HFFc6 (cell line): Measurements from ENCODE around the gene PTPRR. TPM values are rescaled to one million over a fixed set of nuclear protein-coding genes. Genes with fewer than 3 reads are reported as not detected.

Experiments used
- DNase-seq: peaks from one replicate; pipeline ENCODE4 v3.0.0-alpha.2; 2018
- H3K27ac Mint-ChIP-seq: 2 replicates; pipeline ENCODE4 v1.8.0; 2020; ENCODE audit warnings: mild to moderate bottlenecking, mixed read lengths
- H3K27me3 Mint-ChIP-seq: 2 replicates; pipeline ENCODE4 v1.8.0; 2021; ENCODE audit warnings: mild to moderate bottlenecking, moderate library complexity, mixed read lengths; ENCODE audit not compliant: insufficient read depth
- H3K36me3 Mint-ChIP-seq: 2 replicates; pipeline ENCODE4 v1.8.0; 2021; ENCODE audit warnings: low read depth, mixed read lengths
- H3K4me1 Mint-ChIP-seq: 2 replicates; pipeline ENCODE4 v1.8.0; 2020; ENCODE audit warnings: low read depth, mixed read lengths
- H3K4me3 Mint-ChIP-seq: 2 replicates; pipeline ENCODE4 v1.8.0; 2020; ENCODE audit warnings: mild to moderate bottlenecking, moderate library complexity, mixed read lengths
- H3K9me3 Mint-ChIP-seq: 2 replicates; pipeline ENCODE4 v1.8.0; 2020; ENCODE audit warnings: mild to moderate bottlenecking, mixed read lengths
- total RNA-seq, 6 experiments: library from RNA; stranded (reverse); fragmentation: NEBNext Ultra II Directional; extraction: Animal tissue kit (Norgen Biotek cat#: 25700); gene quantifications; 2 replicates in 1 of 6; 3 replicates in 5 of 6; pipeline ENCODE4 v1.2.3, GENCODE V29; 2021
- TF ChIP-seq, protein P1 (sequence below): fragments of 200-600 bp; sonication (generic); IDR thresholded peaks from 2 replicates; pipeline ENCODE4 v1.5.0; 2021; ENCODE audit warnings: antibody characterized with exemption, mild to moderate bottlenecking

The PTPRR gene
- total RNA-seq, 6 experiments from 2014 or later = 0.40 to 1.1 (median 0.48) TPM

DNA sequence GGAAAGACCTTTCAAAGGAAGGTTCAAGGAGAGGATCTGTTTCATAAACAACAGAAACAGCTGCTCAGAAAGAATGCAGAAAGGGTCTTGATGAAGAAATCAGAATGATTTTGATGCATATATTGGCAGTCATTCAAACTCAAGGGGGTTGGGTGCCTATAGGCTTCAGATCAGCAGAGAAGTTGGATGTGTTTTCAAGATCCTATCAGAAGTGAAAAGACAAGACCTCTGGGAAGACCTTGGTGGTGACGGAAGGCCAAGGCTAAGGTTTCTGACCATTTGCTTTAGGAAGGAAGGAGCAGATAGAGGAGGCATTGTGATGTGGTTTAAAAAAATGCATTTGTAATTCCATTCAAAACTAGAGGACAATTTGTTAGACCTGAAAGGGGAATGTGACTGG lies 268.1 kb downstream of the PTPRR start:
- Mint-ChIP-seq H3K36me3 (no peaks in the 10 kb centered on the region; the same call in none of the 2 replicates), H3K9me3 (no peaks in the 10 kb centered on the region), H3K27ac (no peak overlapping the region), H3K4me3 (no peak overlapping the region), H3K27me3 (no peaks in the 10 kb centered on the region), H3K4me1 (peaks cover 54% of the 10 kb centered on the region)
- DNase-seq = no peak
- TF ChIP-seq, protein P1, sequence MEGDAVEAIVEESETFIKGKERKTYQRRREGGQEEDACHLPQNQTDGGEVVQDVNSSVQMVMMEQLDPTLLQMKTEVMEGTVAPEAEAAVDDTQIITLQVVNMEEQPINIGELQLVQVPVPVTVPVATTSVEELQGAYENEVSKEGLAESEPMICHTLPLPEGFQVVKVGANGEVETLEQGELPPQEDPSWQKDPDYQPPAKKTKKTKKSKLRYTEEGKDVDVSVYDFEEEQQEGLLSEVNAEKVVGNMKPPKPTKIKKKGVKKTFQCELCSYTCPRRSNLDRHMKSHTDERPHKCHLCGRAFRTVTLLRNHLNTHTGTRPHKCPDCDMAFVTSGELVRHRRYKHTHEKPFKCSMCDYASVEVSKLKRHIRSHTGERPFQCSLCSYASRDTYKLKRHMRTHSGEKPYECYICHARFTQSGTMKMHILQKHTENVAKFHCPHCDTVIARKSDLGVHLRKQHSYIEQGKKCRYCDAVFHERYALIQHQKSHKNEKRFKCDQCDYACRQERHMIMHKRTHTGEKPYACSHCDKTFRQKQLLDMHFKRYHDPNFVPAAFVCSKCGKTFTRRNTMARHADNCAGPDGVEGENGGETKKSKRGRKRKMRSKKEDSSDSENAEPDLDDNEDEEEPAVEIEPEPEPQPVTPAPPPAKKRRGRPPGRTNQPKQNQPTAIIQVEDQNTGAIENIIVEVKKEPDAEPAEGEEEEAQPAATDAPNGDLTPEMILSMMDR = no peak

DNA sequence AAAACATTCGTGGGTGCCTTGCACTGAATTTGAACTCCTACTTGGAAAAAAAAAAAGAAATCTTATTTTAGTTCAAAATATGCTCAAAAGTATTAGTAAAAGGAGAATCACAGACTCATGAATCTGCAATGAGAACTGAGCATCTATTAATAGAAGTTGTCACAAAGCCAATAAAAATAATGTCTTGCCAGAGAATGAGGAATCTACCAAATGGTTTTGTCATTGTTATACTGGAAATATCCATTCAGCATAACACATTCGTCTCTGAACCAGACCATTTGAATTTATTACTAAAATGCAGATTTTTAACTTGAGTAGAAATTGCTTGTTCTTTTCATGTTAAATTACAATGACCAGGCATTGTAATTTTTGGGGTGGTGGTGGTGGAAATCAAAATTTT lies 271.7 kb downstream of the PTPRR start:
- peak overlapping the region; percentile 48 for H3K4me3 Mint-ChIP-seq
- no peaks in the 10 kb centered on the region; the same call in 1 of the 2 replicates for H3K36me3 Mint-ChIP-seq
- peak overlapping the region; percentile 94 for H3K27ac Mint-ChIP-seq
- DNase-seq = peak; percentile 82
- peaks cover 79% of the 10 kb centered on the region for H3K4me1 Mint-ChIP-seq
- H3K27me3 Mint-ChIP-seq = no peaks in the 10 kb centered on the region; the same call in 1 of the 2 replicates
- no peaks in the 10 kb centered on the region for H3K9me3 Mint-ChIP-seq
- TF ChIP-seq, protein P1 = no peak

DNA sequence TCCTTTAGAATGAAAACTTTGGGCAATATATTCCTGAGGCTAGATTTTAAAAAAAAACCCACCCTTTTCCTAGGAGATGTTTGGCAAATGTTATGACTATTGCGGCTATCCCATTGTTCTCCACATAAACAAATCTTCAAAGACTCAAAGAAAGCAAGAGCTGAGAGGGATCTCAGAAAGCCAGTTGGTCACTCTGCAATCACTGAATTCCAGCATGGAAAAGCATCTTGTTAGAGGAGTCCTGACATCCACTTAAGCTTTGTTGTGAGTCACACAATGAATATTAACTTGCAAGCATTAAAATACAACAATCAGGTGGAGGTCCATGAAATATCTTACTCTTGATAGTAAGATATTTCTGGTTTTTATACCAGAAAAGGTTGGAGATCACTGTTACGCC lies 272.3 kb downstream of the PTPRR start:
- Mint-ChIP-seq H3K27ac (peak overlapping the region; percentile 94), H3K9me3 (no peaks in the 10 kb centered on the region), H3K27me3 (no peaks in the 10 kb centered on the region; the same call in 1 of the 2 replicates), H3K4me1 (peaks cover 81% of the 10 kb centered on the region), H3K36me3 (no peaks in the 10 kb centered on the region; the same call in 1 of the 2 replicates), H3K4me3 (peak overlapping the region; percentile 48)
- peak; percentile 33 for DNase-seq
- TF ChIP-seq, protein P1 = no peak

DNA sequence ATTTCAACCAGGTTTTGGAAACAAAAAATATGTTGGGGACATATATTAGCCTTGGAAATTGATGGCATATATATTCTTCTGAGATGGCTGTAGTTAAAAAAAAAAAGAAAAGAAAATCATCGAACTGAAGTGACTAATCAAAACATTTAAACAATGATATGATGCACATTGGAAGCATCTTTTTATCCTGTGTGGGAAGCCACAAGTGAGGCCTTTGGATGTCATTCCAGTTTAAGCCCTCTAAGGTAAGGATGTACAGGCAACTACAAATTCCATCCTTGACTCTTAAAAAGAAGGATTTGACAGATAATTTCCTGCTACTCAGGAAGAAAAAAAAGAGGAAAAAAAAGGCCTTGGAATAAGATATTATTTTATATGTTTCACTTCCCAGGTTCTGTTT lies 273.7 kb downstream of the PTPRR start:
- peak; percentile 77 for DNase-seq
- Mint-ChIP-seq H3K4me1 (peaks cover 70% of the 10 kb centered on the region), H3K36me3 (no peaks in the 10 kb centered on the region), H3K9me3 (no peaks in the 10 kb centered on the region), H3K4me3 (peak overlapping the region; percentile 85), H3K27me3 (no peaks in the 10 kb centered on the region; the same call in 1 of the 2 replicates), H3K27ac (peak overlapping the region; percentile 94)
- TF ChIP-seq, protein P1 = no peak

DNA sequence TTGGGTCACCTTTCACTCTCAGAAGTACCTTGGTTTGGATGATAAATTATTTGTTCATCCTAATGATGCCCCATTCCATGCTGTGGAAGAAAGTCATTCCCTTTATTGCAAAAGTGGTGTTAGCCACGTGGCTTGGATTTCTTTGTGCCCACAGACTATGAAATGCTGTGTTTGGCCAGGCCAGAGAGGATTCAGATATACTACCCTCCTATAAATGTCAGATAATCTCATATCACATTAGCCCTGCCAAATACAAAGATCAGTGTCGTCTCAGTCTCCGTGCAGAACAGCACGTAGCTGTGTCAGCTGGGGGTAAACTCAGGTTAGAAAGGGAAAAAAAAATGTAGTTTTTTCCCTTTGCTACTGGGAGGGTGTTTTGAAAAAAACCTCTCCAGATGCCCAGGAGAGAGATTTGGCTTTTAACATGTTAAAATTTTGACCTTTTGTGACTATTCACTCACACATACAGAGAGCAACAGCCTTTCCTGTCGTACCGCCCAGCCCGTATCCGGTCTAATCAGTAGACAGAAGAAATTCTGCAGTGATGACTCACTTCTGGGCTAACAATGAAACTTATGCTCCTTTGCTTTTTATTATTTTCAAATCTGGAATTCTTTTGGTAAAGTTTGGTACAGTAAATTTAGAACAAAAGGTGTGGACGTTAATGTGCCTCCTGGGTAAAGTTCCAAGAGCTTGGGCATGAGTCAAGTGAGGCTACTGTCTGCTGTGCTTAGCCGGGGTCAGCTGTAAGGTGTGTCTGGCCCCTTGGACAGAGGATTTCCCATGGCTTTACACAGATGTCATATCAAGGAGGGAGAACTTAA lies 274.8 kb downstream of the PTPRR start:
- Mint-ChIP-seq H3K27me3 (no peaks in the 10 kb centered on the region; the same call in 1 of the 2 replicates), H3K4me1 (peaks cover 69% of the 10 kb centered on the region)

More for the DNA sequence above, 274.8 kb downstream of the PTPRR start:
- peak; percentile 86 for DNase-seq
- Mint-ChIP-seq H3K27ac (peak overlapping the region; percentile 94), H3K9me3 (no peaks in the 10 kb centered on the region), H3K4me3 (peak overlapping the region; percentile 85), H3K36me3 (no peaks in the 10 kb centered on the region)
- TF ChIP-seq, protein P1 = no peak
